Measurements from ENCODE around the gene TRAK2.

DNA sequence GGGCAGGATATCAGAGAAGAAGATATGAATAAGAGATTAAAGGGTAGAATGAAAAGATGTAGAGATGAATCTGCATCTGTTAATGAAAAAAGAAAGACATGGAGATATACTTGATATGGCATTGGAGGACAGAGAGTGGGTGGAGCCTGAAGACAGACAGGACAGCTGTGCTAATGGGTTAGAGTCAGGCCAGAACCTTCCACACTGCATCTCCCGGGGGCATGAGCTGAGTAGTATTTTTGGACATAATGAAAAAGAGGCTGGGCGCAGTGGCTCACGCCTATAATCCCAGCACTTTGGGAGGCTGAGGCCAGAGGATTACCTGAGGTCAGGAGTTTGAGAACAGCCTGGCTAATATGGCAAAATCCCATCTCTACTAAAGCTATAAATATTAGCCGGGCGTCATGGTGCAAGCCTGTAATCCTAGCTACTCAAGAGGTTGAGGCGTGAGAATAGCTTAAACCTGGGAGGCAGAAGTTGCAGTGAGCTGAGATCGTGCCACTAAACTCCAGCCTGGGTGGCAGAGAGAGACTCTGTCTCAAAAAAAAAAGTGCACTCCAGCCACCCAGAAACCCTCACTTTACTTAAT lies 105.5 kb downstream of the TRAK2 start:
- TF ChIP-seq POU2F2 (IDR thresholded peaks at IDR 0.05; ENCODE audit: low read depth, low read length) (no peak), TAF1 (IDR thresholded peaks at IDR 0.05; ENCODE audit: low read depth, low read length) (no peak)
